ENCODE measurements around the gene GYS1. TPM values are rescaled to one million over a fixed set of nuclear protein-coding genes. Genes with fewer than 3 reads are reported as not detected.
"Not testable (repeated sequence)": the region's sequence is repeated elsewhere in the genome, so short reads cannot be mapped to it uniquely, and the experiment has no call there.

The GYS1 gene
- total RNA-seq, 1 experiment from 2014 or later = 38.6 TPM

DNA sequence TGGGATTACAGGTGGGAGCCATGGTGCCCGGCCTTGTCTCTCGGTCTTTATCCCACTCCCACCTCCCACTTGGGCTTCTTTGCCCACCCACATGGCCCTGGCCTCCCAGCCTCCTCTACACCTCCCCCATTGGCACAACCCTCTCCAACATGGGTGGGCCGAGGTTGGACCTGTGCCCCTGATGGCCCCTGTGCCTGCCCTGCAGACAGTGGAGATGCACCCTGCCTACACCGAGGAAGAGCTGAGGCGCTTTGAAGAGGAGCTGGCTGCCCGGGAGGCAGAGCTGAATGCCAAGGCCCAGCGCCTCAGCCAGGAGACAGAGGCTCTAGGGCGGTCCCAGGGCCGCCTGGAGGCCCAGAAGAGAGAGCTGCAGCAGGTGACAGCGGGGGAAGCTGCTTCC lies 72.2 kb downstream of the GYS1 start:
- intact Hi-C loops (cut with micrococcal nuclease) = no loop called here
- H3K27me3 ChIP-seq (ENCODE audit: low read length) = no peaks in the 10 kb centered on the region
- H3F3A ChIP-seq (ENCODE audit: low read length, unreplicated experiment) = no peaks in the 10 kb centered on the region
- no peaks in the 10 kb centered on the region for H3K9me3 ChIP-seq (ENCODE audit: low read length)
- H2AFZ ChIP-seq (ENCODE audit: low read length) = no peak overlapping the region
- no TSS peak for BruUV-seq (replicated peaks)
- no peak for DNase-seq
- no peaks in the 10 kb centered on the region for H3K36me3 ChIP-seq (ENCODE audit: low read depth, low read length)
- H3K9ac ChIP-seq (ENCODE audit: low read length) = no peak overlapping the region
- H3K79me2 ChIP-seq (ENCODE audit: low read length) = no peaks in the 10 kb centered on the region
- H3K4me1 ChIP-seq (ENCODE audit: insufficient read depth, low read length) = peaks cover 11% of the 10 kb centered on the region
- no peak overlapping the region for H3K4me2 ChIP-seq (ENCODE audit: low read length)
- H4K20me1 ChIP-seq (ENCODE audit: low read length) = no peaks in the 10 kb centered on the region
- POLR2A ChIA-PET (ENCODE audit: unreplicated experiment) = no interaction called here
- no peaks in the 10 kb centered on the region for H3K9me2 ChIP-seq (replicated peaks; ENCODE audit: low read length)
- TF ChIP-seq EZH2phosphoT487 (IDR thresholded peaks at IDR 0.05; ENCODE audit: borderline replicate concordance, low read length) = no peak
- TF ChIP-seq, protein P1, sequence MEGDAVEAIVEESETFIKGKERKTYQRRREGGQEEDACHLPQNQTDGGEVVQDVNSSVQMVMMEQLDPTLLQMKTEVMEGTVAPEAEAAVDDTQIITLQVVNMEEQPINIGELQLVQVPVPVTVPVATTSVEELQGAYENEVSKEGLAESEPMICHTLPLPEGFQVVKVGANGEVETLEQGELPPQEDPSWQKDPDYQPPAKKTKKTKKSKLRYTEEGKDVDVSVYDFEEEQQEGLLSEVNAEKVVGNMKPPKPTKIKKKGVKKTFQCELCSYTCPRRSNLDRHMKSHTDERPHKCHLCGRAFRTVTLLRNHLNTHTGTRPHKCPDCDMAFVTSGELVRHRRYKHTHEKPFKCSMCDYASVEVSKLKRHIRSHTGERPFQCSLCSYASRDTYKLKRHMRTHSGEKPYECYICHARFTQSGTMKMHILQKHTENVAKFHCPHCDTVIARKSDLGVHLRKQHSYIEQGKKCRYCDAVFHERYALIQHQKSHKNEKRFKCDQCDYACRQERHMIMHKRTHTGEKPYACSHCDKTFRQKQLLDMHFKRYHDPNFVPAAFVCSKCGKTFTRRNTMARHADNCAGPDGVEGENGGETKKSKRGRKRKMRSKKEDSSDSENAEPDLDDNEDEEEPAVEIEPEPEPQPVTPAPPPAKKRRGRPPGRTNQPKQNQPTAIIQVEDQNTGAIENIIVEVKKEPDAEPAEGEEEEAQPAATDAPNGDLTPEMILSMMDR (conservative IDR thresholded peaks at IDR 0.05; ENCODE audit: low read depth, low read length) = no peak
- no peak for TF ChIP-seq EZH2 (IDR thresholded peaks at IDR 0.05; ENCODE audit: low read length, unreplicated experiment)
- ATAC-seq = no peak
- no peak overlapping the region for H3K27ac ChIP-seq (ENCODE audit: low read length)
- CTCF ChIA-PET = no interaction called here
- no peak overlapping the region for H3K4me3 ChIP-seq (ENCODE audit: low read length)

DNA sequence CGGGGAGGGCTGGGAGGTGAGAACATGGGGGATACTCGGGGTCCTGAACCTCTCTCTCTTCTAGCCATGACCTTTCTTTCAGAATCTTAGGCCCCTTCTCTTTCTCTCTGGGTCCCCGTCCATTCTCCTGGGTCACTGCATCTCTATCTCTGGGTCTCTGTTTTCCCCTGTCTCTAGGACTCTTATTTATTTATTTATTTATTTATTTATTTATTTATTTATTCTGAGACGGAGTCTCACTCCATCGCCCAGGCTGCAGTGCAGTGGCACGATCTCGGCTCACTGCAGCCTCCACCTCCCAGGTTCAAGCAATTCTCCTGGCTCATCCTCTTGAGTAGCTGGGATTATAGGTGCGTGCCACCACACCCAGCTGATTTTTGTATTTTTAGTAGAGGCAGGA lies 73.8 kb downstream of the GYS1 start:
- H4K20me1 ChIP-seq (ENCODE audit: low read length); DNase-seq; POLR2A ChIA-PET (ENCODE audit: unreplicated experiment); intact Hi-C loops (cut with micrococcal nuclease); H3K4me1 ChIP-seq (ENCODE audit: insufficient read depth, low read length); H3F3A ChIP-seq (ENCODE audit: low read length, unreplicated experiment); H3K36me3 ChIP-seq (ENCODE audit: low read depth, low read length); CTCF ChIA-PET; H3K9me2 ChIP-seq (replicated peaks; ENCODE audit: low read length); H3K4me2 ChIP-seq (ENCODE audit: low read length); H3K27ac ChIP-seq (ENCODE audit: low read length); ATAC-seq; H3K4me3 ChIP-seq (ENCODE audit: low read length); H3K27me3 ChIP-seq (ENCODE audit: low read length); H3K9ac ChIP-seq (ENCODE audit: low read length); H3K79me2 ChIP-seq (ENCODE audit: low read length); BruUV-seq (replicated peaks); H3K9me3 ChIP-seq (ENCODE audit: low read length); H2AFZ ChIP-seq (ENCODE audit: low read length): not testable (repeated sequence)

GRCh38 chr19:48918801-48919247 lies 74.3 kb downstream of the GYS1 start:
- ATAC-seq (no peak), DNase-seq (peak; percentile 15)
- intact Hi-C loops (cut with micrococcal nuclease) = no loop called here
- no TSS peak for BruUV-seq (replicated peaks)
- Histone ChIP-seq H3K27ac (ENCODE audit: low read length) (no peak overlapping the region), H3K4me3 (ENCODE audit: low read length) (no peak overlapping the region), H3K27me3 (ENCODE audit: low read length) (no peaks in the 10 kb centered on the region), H2AFZ (ENCODE audit: low read length) (no peak overlapping the region), H3K9ac (ENCODE audit: low read length) (no peak overlapping the region), H3K4me1 (ENCODE audit: insufficient read depth, low read length) (no peaks in the 10 kb centered on the region), H4K20me1 (ENCODE audit: low read length) (no peaks in the 10 kb centered on the region), H3K9me2 (replicated peaks; ENCODE audit: low read length) (no peaks in the 10 kb centered on the region), H3K4me2 (ENCODE audit: low read length) (no peak overlapping the region), H3K79me2 (ENCODE audit: low read length) (no peaks in the 10 kb centered on the region), H3F3A (ENCODE audit: low read length, unreplicated experiment) (no peaks in the 10 kb centered on the region), H3K36me3 (ENCODE audit: low read depth, low read length) (no peaks in the 10 kb centered on the region), H3K9me3 (ENCODE audit: low read length) (no peaks in the 10 kb centered on the region)
- ChIA-PET POLR2A (ENCODE audit: unreplicated experiment) (no interaction called here), CTCF (no interaction called here)
- TF ChIP-seq, protein P1 (conservative IDR thresholded peaks at IDR 0.05; ENCODE audit: low read depth, low read length) = no peak
- no peak for TF ChIP-seq EZH2phosphoT487 (IDR thresholded peaks at IDR 0.05; ENCODE audit: borderline replicate concordance, low read length)
- TF ChIP-seq EZH2 (IDR thresholded peaks at IDR 0.05; ENCODE audit: low read length, unreplicated experiment) = no peak

Small RNA genes within 50 kb of the gene (microRNA-seq; reads per million reads assigned to microRNA genes)
- gene MIR6798 (ENCODE audit: unreplicated experiment) = not detected

Other genes with a start within 250 kb of the GYS1 start
- gene IZUMO1, start 246.4 kb downstream of the GYS1 start, total RNA-seq (2014; rRNA removed) = not detected in 2 replicates
- gene FUT1, start 240.7 kb downstream of the GYS1 start, total RNA-seq (2014; rRNA removed) = 4.6 and 4.8 TPM in 2 replicates
- gene FGF21, start 237.8 kb downstream of the GYS1 start, total RNA-seq (2014; rRNA removed) = not detected in 2 replicates
- 41.1 and 50.0 TPM in 2 replicates for gene BCAT2, start 182.3 kb downstream of the GYS1 start, total RNA-seq (2014; rRNA removed)
- gene HSD17B14, start 156.8 kb downstream of the GYS1 start, total RNA-seq (2014; rRNA removed) = 15.0 and 15.4 TPM in 2 replicates
- gene PLEKHA4, start 124.7 kb downstream of the GYS1 start, total RNA-seq (2014; rRNA removed) = 0.63 and 1.2 TPM in 2 replicates
- 78.0 and 105 TPM in 2 replicates for gene PPP1R15A, start 120.9 kb downstream of the GYS1 start, total RNA-seq (2014; rRNA removed)
- not detected in 2 replicates for gene TULP2, start 94.6 kb downstream of the GYS1 start, total RNA-seq (2014; rRNA removed)
- gene NUCB1, start 93.0 kb downstream of the GYS1 start, total RNA-seq (2014; rRNA removed) = 137 and 138 TPM in 2 replicates
- 1.6 and 1.8 TPM in 2 replicates for gene DHDH, start 59.6 kb downstream of the GYS1 start, total RNA-seq (2014; rRNA removed)
- 43.0 and 44.8 TPM in 2 replicates for gene BAX, start 38.4 kb downstream of the GYS1 start, total RNA-seq (2014; rRNA removed)
- 1,109 and 1,250 TPM in 2 replicates for gene FTL, start 28.0 kb downstream of the GYS1 start, total RNA-seq (2014; rRNA removed)
- gene RUVBL2, start 578 bp upstream of the GYS1 start, total RNA-seq (2014; rRNA removed) = 291 and 421 TPM in 2 replicates
- not detected in 2 replicates for gene LHB, start 23.8 kb upstream of the GYS1 start, total RNA-seq (2014; rRNA removed)
- gene CGB3, start 31.0 kb upstream of the GYS1 start, total RNA-seq (2014; rRNA removed) = not detected in 2 replicates
- not detected in 2 replicates for gene CGB2, start 38.6 kb upstream of the GYS1 start, total RNA-seq (2014; rRNA removed)
- 0.95 TPM in 1 of 2 replicates, not detected in the other for gene CGB1, start 43.6 kb upstream of the GYS1 start, total RNA-seq (2014; rRNA removed)
- gene CGB5, start 50.5 kb upstream of the GYS1 start, total RNA-seq (2014; rRNA removed) = 0.52 TPM in 1 of 2 replicates, not detected in the other
- 1.2 and 2.2 TPM in 2 replicates for gene CGB8, start 55.8 kb upstream of the GYS1 start, total RNA-seq (2014; rRNA removed)
- gene CGB7, start 64.4 kb upstream of the GYS1 start, total RNA-seq (2014; rRNA removed) = 0.04 and 0.63 TPM in 2 replicates
- gene NTF4, start 71.5 kb upstream of the GYS1 start, total RNA-seq (2014; rRNA removed) = 0.18 and 1.6 TPM in 2 replicates
- not detected in 2 replicates for gene KCNA7, start 79.4 kb upstream of the GYS1 start, total RNA-seq (2014; rRNA removed)
- 367 and 485 TPM in 2 replicates for gene SNRNP70, start 92.1 kb upstream of the GYS1 start, total RNA-seq (2014; rRNA removed)
- gene LIN7B, start 121.1 kb upstream of the GYS1 start, total RNA-seq (2014; rRNA removed) = 5.8 and 11.6 TPM in 2 replicates
- 0.15 TPM in 1 of 2 replicates, not detected in the other for gene C19orf73, start 125.8 kb upstream of the GYS1 start, total RNA-seq (2014; rRNA removed)
- 56.3 and 59.0 TPM in 2 replicates for gene PPFIA3, start 126.2 kb upstream of the GYS1 start, total RNA-seq (2014; rRNA removed)
- not detected in 2 replicates for gene HRC, start 162.1 kb upstream of the GYS1 start, total RNA-seq (2014; rRNA removed)
- gene TRPM4, start 164.5 kb upstream of the GYS1 start, total RNA-seq (2014; rRNA removed) = 30.0 and 40.4 TPM in 2 replicates

Data from PC-3 (cell line).